GM18907 (cell line): ENCODE results near the gene SPON1.

Experiments used
- ATAC-seq: cut with Tn5 transposase; IDR thresholded peaks from one replicate; pipeline ENCODE4 v1.9.1; 2021; ENCODE audit warnings: mild to moderate bottlenecking, moderate library complexity; ENCODE audit not compliant: unreplicated experiment

The SPON1 gene

GRCh38 chr11:13942971-13943381 is 19.5 kb upstream of the SPON1 start:
- no peak for ATAC-seq

- ATAC-seq, result no peak
Measured at GRCh38 chr11:13944016-13944415, 18.5 kb upstream of the SPON1 start.

- ATAC-seq, result no peak
Measured at GRCh38 chr11:13944911-13945425, 17.6 kb upstream of the SPON1 start.

GRCh38 chr11:13947379-13947778 is 15.1 kb upstream of the SPON1 start:
- ATAC-seq, result no peak

- no peak for ATAC-seq
Measured at GRCh38 chr11:13949876-13950275, 12.6 kb upstream of the SPON1 start.

- ATAC-seq, result no peak
Measured at GRCh38 chr11:13952221-13952620, 10.3 kb upstream of the SPON1 start.

- ATAC-seq, result no peak
Measured at GRCh38 chr11:13952668-13953067, 9.9 kb upstream of the SPON1 start.

GRCh38 chr11:13954591-13954990 is 7.9 kb upstream of the SPON1 start:
- no peak for ATAC-seq

- no peak for ATAC-seq
Measured at GRCh38 chr11:13955971-13956421, 6.5 kb upstream of the SPON1 start.

- ATAC-seq, result no peak
Measured at GRCh38 chr11:13956988-13957387, 5.5 kb upstream of the SPON1 start.

- ATAC-seq, result no peak
Measured at GRCh38 chr11:13958641-13959400, 3.7 kb upstream of the SPON1 start.

GRCh38 chr11:13962198-13962561 is 343 bp upstream of the SPON1 start:
- no peak for ATAC-seq

GRCh38 chr11:13963169-13963948 is 836 bp downstream of the SPON1 start:
- ATAC-seq, result no peak

- no peak for ATAC-seq
Measured at GRCh38 chr11:13963949-13964770, 1.6 kb downstream of the SPON1 start.

- ATAC-seq, result no peak
Measured at GRCh38 chr11:13964771-13965074, 2.2 kb downstream of the SPON1 start.

GRCh38 chr11:13965337-13965736 is 2.8 kb downstream of the SPON1 start:
- ATAC-seq, result no peak

GRCh38 chr11:13966013-13966412 is 3.5 kb downstream of the SPON1 start:
- ATAC-seq, result no peak

GRCh38 chr11:13966486-13966885 is 4.0 kb downstream of the SPON1 start:
- no peak for ATAC-seq

- ATAC-seq, result no peak
Measured at GRCh38 chr11:13970986-13971385, 8.5 kb downstream of the SPON1 start.

GRCh38 chr11:13972043-13972910 is 9.8 kb downstream of the SPON1 start:
- no peak for ATAC-seq
